ENCODE results near the gene HOXA7. TPM values are rescaled to one million over a fixed set of nuclear protein-coding genes. Genes with fewer than 3 reads are reported as not detected.

HOXA7 gene
- total RNA-seq, 1 experiment from 2014 or later = 0.56 TPM

- Histone ChIP-seq H3K4me3 (ENCODE audit: low read depth, low read length, poor library complexity, severe bottlenecking) (no peak overlapping the region), H3K36me3 (ENCODE audit: insufficient read depth, low read length, poor library complexity, severe bottlenecking) (no peaks in the 10 kb centered on the region), H3K27ac (ENCODE audit: low read depth, low read length, poor library complexity, severe bottlenecking) (no peak overlapping the region), H3K27me3 (replicated peaks; ENCODE audit: insufficient read depth, low read depth, low read length, poor library complexity) (peaks cover 100% of the 10 kb centered on the region), H3K9me3 (ENCODE audit: low read depth, low read length, poor library complexity, severe bottlenecking) (no peaks in the 10 kb centered on the region), H3K4me1 (ENCODE audit: insufficient read depth, low read length, poor library complexity, severe bottlenecking) (no peaks in the 10 kb centered on the region)
- POLR2A ChIA-PET (ENCODE audit: low non-redundant PET) = no interaction called here
- TF ChIP-seq CTCF (conservative IDR thresholded peaks at IDR 0.05; ENCODE audit: low read depth, low read length) (no peak), EZH2 (IDR thresholded peaks at IDR 0.05; ENCODE audit: borderline replicate concordance, low read depth, low read length, poor library complexity, severe bottlenecking) (no peak)
- BruUV-seq (replicated peaks) = no TSS peak
- no peak for DNase-seq (ENCODE audit: low spot score)
- CTCF ChIA-PET = no interaction called here
- intact Hi-C loops (cut with micrococcal nuclease; ENCODE audit: unreplicated experiment) = no loop called here
Observed at GRCh38 chr7:27189997-27190748, 33.7 kb upstream of the HOXA7 start.

- intact Hi-C loops (cut with micrococcal nuclease; ENCODE audit: unreplicated experiment) = no loop called here
- ChIA-PET CTCF (no interaction called here), POLR2A (ENCODE audit: low non-redundant PET) (no interaction called here)
- no peak for TF ChIP-seq CTCF (conservative IDR thresholded peaks at IDR 0.05; ENCODE audit: low read depth, low read length)
- no peak for TF ChIP-seq EZH2 (IDR thresholded peaks at IDR 0.05; ENCODE audit: borderline replicate concordance, low read depth, low read length, poor library complexity, severe bottlenecking)
- Histone ChIP-seq H3K4me3 (ENCODE audit: low read depth, low read length, poor library complexity, severe bottlenecking) (no peak overlapping the region), H3K4me1 (ENCODE audit: insufficient read depth, low read length, poor library complexity, severe bottlenecking) (no peaks in the 10 kb centered on the region), H3K27ac (ENCODE audit: low read depth, low read length, poor library complexity, severe bottlenecking) (no peak overlapping the region), H3K27me3 (replicated peaks; ENCODE audit: insufficient read depth, low read depth, low read length, poor library complexity) (peaks cover 100% of the 10 kb centered on the region), H3K36me3 (ENCODE audit: insufficient read depth, low read length, poor library complexity, severe bottlenecking) (no peaks in the 10 kb centered on the region), H3K9me3 (ENCODE audit: low read depth, low read length, poor library complexity, severe bottlenecking) (no peaks in the 10 kb centered on the region)
- no peak for DNase-seq (ENCODE audit: low spot score)
- BruUV-seq (replicated peaks) = no TSS peak
Observed at GRCh38 chr7:27189295-27189996, 33.0 kb upstream of the HOXA7 start.

- no peaks in the 10 kb centered on the region for H3K9me3 ChIP-seq (ENCODE audit: low read depth, low read length, poor library complexity, severe bottlenecking)
- H3K27ac ChIP-seq (ENCODE audit: low read depth, low read length, poor library complexity, severe bottlenecking) = no peak overlapping the region
- H3K27me3 ChIP-seq (replicated peaks; ENCODE audit: insufficient read depth, low read depth, low read length, poor library complexity) = peaks cover 100% of the 10 kb centered on the region
- ChIA-PET POLR2A (ENCODE audit: low non-redundant PET) (no interaction called here), CTCF (no interaction called here)
- BruUV-seq (replicated peaks) = no TSS peak
- no peak overlapping the region for H3K4me3 ChIP-seq (ENCODE audit: low read depth, low read length, poor library complexity, severe bottlenecking)
- H3K4me1 ChIP-seq (ENCODE audit: insufficient read depth, low read length, poor library complexity, severe bottlenecking) = no peaks in the 10 kb centered on the region
- DNase-seq (ENCODE audit: low spot score) = no peak
- TF ChIP-seq EZH2 (IDR thresholded peaks at IDR 0.05; ENCODE audit: borderline replicate concordance, low read depth, low read length, poor library complexity, severe bottlenecking) (peak; percentile 86), CTCF (conservative IDR thresholded peaks at IDR 0.05; ENCODE audit: low read depth, low read length) (no peak)
- intact Hi-C loops (cut with micrococcal nuclease; ENCODE audit: unreplicated experiment) = no loop called here
- no peaks in the 10 kb centered on the region for H3K36me3 ChIP-seq (ENCODE audit: insufficient read depth, low read length, poor library complexity, severe bottlenecking)
Observed at GRCh38 chr7:27188386-27189294, 32.2 kb upstream of the HOXA7 start.

Data from A673 (cell line).